GM12892 (cell line): Measurements from ENCODE around the gene ZDHHC11.

Experiments
- POLR2AphosphoS5 ChIP-seq: IDR thresholded peaks from 2 replicates; pipeline ENCODE4 v1.6.1; 2011; ENCODE audit warnings: low read depth, low read length, control low read depth
- TAF1 ChIP-seq: IDR thresholded peaks from 2 replicates; pipeline ENCODE4 v1.6.1; 2011; ENCODE audit warnings: low read depth, mild to moderate bottlenecking, control low read depth, low read length, borderline replicate concordance

DNA sequence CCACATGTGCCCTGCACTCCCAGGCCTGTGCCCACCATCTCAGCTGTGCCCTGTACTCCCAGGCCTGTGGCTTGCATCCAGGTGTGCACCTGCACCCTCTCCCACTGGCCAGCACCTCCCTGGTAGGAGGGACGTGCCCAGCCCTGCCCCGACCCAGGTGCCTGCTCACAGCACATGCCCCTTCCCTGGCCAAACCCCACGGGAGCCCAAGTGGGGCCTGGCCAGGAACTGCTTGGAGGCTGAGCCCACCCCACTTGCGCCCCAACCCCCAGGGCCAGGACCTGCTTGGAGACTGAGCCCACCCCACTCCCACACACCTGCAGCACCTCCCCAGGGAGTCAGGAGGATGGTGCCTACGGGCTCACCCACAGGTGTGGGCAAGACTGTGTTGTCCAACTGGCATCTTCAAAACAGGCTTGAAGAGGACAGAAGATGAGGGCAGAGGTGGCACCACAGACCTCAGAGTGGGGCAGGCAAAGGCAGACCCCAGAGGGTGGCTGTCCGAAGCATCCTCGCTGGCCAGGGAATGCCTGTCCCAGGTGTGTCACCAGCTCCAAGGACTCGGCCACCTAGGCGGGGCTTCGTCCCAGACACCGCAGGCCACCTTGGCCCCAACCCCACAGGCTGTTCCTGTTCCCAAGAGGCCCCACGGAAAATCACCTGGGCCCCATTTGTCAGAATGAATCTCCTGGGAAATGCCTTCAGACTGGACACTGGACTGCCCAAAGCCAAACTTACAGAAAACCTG is 77.1 kb downstream of the ZDHHC11 start:
- TF ChIP-seq TAF1 (no peak), POLR2AphosphoS5 (no peak)
